Measurements from ENCODE around the gene TSN.

- TF ChIP-seq CTCF (IDR thresholded peaks at IDR 0.05) (no peak), REST (IDR thresholded peaks at IDR 0.05; ENCODE audit: insufficient read depth in 1 of 2, low read depth in 2 of 2, low read length in 1 of 2) (no peak), POLR2AphosphoS5 (IDR thresholded peaks at IDR 0.05; ENCODE audit: low read depth, low read length) (no peak)
Observed at GRCh38 chr2:121794233-121794632, 38.8 kb downstream of the TSN start.
